NCI-H1436 (cell line): Measurements from ENCODE around the gene GKN1.

ENCODE experiments used
- DNase-seq: peaks from one replicate; lab custom pipeline; 2025; lab: John Stamatoyannopoulos, UW

The GKN1 gene

DNA sequence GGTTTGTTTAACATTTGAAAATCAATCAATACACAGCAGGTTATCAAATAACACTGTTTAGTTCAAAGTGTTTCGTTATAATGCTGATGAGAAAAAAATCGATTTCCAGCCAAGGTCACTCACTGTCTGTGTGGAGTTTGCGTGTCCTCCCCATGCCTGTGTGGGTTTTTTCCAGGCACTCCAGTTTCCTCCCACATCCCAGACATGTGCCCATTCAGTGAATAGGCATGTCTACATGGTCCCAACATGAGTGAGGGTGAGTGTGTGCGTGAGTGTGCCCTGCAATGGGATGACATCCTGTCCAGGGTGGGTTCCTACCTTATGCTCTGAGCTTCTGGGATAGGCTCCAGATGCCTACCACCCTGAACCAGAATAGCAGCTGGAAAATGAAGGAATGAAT lies 13.1 kb upstream of the GKN1 start:
- DNase-seq = no peak

DNA sequence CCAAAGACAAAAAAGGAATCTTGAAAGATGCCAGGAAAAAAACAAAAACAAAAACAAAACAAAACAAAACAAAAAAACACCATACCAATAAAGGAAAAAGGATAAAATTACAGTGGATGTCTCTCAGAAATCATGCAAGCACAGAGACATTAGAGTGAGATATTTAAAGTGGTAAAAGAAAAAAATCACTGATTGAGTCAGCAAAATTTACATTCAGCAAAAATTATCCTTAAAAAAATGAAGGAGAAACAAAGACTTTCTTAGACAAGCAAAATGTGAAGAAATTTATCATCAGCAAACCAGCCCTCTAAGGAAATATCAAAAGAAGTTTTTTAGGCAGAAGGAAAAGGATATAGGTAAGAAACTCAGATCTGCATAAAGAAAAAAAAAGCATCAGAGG lies 10.2 kb upstream of the GKN1 start:
- no peak for DNase-seq

DNA sequence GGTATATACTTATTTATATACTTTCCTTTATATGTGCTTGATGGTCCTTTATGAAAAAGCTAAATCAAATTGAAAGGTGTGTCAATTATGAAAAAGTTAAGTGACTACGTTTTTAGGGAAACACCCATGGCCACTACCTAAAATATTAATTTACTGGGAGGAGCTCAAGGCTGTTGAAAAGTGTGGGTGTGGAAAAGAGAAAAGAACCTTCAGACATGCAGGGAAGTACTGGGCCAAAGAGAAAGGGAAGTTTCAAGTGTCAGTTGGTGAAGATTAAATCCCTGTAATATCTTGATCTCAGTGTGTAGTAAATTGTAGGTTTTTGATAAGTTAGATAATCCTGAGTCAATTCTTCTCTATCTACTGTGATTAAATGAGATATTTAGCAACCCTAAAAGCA lies 6.2 kb upstream of the GKN1 start:
- no peak for DNase-seq

DNA sequence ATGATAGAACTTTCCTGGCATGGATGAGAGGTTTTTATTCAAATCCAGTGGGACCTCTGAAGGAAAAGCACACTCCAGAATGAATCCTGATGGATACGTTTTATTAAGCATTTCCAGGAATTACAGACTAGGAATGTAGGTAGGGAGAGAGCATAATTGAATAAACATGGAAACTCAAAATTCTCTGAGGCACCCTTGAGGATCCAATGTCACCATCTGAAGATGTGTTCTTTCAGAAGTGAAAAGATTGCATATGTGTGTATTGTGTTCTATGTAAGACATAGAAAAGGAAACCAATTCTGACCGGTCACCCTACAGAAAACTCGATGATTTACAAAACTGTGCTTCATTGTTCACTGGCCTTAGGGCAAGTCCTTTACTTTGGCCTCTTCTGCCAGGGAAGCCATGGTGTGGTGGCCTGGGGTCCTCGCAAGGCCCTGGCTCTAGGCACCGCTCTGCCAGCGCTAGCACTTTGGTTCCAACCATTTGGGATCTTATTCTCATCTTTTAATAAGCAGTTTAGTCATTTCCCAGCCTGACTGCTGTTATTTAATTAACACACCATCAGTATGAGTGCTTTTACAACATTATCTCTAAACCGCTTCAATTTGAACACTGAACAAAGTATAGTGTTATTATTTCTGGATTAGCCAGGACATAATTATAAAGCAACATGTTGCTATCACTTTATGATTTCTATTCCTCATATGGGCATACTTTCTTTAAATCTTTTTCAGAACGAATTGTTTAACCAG lies 4.5 kb upstream of the GKN1 start:
- no peak for DNase-seq

DNA sequence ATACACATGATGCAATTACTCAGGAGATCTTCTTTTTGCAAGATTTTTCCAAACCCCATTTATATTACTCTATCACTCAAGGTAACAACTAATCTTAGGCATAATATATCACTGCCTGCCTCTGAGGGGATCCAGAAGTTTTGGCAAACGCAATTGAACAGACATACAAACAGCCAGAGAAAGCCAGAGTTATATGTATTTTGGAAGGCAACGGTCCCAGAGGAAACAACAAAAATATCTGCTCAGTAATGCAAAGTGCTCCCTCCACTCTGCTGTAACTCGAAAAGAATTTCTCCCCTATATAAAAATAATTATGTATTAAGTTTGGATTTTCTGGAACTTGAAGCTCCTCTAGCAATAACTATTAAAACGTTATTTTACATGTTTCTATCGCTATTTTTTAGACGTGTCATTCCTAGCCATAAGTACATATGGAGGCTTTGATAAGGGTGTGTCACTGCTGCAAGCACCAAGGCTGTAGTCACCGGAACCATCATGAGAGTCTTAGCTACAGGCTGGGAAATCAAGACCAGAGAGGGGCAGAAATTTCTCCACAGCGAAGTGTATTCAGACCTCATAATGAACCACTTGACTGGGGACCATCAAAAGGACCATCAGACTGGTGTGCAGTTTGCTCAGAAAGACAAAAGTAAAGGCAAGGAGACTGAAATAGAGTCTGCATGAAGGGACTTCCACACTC lies 3.7 kb upstream of the GKN1 start:
- no peak for DNase-seq

DNA sequence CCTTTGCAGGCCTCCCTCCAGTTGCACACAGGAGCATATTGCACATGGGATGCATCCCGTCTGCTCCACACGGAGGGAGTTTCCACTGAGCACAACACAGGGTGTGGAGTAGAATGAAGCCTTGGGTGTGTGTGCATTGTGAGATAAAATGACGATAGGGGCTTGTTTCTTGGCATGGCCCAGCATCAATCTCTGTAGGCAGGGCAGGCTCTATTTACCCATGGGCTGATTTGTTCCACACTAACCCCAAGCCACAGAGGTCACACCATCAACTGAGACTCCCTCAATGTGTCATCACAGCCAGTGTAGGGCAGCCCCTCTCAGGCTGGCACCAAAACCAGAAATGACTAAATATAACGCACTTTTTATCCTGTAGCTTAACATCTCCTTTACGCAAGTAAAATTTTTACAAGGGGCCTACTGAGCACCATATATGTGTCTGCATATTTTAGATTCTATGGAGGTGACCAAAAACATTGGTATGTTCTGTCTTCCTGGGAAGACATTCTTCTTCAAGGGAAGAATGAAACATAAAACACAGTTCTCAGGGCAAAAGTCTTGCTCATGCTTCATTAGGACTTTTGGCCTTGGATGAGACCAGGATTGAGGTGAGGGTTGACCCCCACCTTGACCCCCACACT lies 2.7 kb upstream of the GKN1 start:
- DNase-seq = no peak

DNA sequence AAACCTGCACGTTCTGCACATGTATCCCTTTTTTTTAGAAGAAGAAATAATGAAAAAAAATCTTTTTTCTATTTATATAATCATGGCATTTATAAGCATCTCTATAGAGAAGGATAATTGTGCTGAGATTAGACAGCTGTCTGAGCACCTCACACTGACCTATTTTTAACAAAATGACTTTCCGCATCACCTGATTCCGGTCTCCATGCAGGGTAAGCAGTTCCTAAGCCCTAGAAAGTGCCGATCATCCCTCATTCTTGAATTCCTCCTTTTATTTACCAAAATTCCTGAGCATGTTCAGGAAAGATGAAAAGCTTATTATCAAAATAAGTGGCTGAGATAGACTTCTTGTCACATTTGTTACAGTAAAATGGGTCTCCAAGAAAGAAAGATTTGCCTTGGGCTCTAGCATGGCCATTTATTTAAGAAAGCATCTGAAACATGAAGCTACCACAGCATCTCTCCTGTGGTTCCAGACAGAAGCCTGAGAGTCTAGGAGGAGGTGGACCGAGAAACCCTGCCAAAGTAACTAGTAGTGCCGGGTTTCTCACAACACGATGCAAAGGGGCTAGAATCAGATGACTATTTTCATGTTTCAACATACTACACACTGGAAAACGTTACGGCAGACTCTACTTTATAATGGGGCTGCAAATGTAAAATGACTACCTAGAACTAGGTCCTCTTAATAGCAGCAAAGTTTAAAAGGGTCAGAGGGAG lies 670 bp downstream of the GKN1 start:
- no peak for DNase-seq

DNA sequence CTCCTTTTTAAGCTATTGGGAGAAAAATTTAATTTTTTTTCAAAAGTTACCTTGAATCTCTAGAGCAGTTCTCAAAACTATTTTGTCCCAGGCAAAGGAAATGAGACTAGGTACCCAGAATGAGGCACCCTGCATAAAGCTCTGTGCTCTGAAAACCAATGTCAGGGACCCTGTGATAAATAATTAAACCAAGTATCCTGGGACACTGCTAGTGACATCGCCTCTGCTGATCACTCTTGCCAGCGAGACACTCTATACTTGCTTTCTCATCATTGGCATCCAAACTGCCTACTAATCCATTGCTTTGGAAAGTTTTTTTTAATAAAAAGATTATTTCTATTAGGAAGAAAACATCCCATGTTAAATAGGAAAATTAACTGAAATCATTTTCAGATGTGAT lies 1.4 kb downstream of the GKN1 start:
- DNase-seq = no peak

DNA sequence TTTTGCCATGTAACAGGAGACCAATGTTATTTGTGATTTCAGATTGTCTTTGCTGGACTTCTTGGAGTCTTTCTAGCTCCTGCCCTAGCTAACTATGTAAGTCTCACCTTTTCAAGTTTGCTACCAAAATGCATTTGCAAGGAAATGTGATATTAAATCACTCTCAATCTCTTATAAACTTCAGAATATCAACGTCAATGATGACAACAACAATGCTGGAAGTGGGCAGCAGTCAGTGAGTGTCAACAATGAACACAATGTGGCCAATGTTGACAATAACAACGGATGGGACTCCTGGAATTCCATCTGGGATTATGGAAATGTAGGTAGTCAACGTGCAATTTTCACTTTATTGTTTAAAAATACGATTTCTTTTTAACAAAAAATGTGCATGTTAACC lies 3.0 kb downstream of the GKN1 start:
- no peak for DNase-seq

DNA sequence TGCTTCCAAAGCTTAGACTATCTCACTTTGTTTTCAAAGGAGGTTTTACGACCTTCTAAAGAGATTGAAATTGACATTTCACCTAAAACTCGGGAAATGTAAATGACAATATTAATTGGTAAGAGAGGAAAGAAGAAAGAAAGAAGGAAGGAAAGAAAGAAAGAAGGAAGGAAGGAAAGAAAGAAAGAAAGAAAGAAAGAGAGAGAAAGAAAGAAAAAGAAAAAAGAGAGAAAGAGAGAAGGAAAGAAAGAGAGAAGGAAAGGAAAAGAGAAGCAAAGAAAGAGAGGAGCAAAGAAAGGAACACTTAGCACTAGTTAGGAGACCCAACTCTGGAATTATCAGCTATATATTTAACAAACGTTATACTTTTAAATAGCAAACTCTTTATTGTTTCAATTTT lies 3.7 kb downstream of the GKN1 start:
- DNase-seq = no peak

DNA sequence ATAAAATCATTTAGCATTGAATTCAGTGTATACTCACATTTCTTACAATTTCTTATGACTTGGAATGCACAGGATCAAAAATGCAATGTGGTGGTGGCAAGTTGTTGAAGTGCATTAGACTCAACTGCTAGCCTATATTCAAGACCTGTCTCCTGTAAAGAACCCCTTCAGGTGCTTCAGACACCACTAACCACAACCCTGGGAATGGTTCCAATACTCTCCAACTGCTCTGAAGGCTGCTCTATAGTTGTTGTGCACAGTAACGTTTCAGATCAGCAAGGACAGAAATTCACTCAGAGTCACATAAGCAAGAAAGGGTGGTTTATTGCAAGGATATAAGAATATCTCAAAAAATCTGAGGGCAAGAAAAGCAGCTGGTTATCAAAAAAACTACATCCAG lies 6.5 kb downstream of the GKN1 start:
- no peak for DNase-seq

DNA sequence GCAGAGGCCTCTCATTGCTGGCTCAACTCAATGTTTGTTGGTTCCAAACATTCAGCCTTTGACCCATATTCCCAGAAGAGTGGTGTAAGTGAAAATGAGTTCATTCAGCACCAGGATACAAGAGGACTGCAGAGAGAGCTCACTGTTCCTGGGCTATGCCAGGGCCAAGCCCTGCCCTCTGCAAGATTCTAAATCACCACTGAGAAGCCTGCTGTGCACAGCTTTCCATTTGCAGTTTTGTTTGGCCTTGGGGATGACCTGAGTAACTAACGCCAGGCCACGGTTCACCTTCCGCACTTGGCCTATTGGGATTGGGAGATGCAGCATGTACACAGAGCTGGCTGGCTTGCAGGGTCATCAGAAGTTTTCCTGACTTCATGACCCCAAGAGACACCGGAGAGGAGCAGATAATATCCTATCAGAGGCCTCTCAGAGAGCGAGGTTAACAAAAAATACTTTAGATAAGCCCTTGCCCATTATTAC lies 12.6 kb downstream of the GKN1 start:
- no peak for DNase-seq

DNA sequence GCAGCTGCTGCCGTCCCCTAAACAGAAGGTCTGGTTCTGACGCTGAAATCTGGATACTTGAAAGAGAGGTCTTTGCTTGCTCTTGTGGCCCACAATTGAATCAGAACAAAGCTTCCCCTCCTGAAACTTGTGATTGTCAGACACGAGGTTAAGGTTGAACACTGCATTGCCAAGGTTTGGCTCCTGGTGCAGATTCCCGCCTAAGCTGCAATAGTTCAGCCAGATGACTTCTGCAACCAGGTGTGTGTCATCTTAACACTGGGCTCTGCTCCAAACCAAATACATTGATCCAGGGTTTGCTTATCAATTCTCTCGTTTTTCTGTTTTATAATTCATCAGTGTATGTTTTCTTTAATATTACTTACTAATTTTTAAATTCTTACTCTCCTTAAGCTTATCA lies 14.6 kb downstream of the GKN1 start:
- no peak for DNase-seq

DNA sequence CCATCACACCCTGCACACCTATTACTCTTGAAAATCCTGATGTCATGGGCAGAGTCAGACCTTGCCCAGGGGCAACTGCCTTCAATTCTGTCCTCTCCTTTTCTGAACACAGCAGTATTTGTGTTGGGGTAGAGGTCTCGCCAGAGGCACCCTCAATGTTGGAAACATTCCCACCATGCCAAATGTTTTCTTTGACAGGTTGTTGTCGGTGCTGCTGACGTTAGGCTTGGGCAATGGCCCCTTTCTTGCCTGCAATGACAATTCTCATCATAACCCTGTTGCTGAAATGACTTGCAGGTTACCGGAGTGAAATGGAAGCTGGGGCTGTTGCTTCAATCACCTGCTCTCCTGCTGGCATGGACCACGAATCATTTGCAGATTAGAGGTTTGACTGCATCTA lies 17.9 kb downstream of the GKN1 start:
- no peak for DNase-seq

DNA sequence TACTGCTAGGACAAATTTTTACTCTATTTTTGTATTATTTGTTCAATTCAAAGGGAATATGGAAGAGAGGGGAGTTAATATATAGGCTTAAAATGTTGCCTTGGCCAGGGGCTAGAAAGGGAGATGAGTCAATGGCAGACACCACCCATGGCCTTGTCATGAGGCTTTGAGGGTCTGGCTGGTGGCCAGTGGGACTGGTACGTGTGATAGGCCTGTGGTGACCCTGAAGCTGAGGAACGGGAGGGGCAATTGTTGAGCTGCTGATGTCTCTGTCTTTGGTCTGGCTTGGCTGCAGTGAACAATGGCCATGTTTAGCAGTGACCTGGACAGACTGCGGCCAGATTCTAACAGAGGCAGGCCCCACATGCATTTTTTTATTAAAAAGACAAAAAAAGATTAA lies 18.5 kb downstream of the GKN1 start:
- no peak for DNase-seq

DNA sequence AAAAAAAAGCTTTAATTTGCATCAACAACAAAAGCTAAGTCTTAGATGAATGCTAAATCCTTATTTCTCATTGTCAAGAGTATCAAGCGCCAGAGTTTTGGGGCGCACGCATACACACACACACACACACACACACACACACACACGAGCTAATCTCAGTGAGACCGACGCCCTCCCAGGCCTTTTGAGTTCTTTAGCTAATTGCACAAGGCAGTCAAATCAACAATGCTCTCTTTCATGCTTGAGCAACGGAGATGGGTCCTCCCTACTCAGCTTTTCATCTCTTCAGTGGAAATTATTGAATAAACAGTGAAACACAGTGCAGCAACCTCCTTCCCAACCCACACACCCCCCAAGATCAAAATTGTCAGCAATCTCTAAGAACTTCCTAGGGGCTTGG lies 19.2 kb downstream of the GKN1 start:
- DNase-seq = peak; percentile 6

DNA sequence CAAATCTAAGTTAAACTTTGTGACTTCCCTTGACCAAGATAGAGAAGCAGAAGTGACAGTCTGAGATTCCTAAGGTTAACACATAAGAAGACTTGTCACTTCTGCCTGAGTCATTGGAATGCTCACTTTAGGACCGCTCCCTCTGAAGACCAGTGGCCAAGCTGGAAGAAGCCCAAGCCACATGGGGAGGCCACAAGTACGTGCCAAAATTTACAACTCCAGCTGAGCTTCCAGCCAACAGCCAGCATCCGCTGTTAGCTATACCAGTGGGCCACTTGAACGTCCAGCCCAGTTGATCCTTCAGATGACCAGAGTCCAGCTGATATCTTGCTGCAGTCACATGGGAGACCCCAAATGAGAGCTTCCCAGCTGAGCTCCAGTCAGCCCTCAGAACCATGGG lies 20.4 kb downstream of the GKN1 start:
- no peak for DNase-seq

DNA sequence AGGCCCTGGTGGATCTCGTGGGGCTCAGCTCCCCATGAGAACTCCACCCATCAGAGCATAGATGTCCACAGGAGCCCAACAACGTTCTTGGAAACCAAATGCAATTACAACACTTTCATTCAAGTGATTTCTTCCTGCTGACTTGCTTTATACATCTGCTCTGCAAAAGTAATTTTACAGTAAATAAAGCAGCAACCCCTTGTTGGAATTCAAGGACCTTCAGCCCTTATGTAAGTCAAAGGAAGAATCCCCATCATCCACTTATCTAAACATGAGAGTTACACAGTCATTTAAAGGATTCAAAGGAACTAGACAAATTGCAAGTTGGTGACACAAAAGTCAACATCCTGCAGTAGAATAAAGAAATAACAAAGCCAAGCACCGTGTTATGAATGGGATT lies 21.5 kb downstream of the GKN1 start:
- no peak for DNase-seq

DNA sequence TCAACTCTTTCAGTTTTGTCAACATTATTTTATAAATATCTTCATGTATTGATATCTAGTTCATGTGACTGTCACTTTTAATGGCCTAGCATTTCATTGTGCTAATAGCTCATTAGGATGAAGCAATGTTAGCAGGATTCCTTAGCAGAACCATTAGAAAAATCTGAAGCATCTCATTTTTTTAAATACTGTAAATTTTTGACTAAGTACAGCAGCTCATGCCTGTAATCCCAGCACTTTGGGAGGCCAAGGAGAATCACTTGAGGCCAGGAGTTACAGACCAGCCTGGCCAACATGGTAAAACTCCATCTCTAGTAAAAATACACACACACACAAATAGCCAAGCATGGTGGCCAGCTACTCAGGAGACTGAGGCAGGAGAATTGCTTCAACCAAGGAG lies 23.0 kb downstream of the GKN1 start:
- DNase-seq = no peak

DNA sequence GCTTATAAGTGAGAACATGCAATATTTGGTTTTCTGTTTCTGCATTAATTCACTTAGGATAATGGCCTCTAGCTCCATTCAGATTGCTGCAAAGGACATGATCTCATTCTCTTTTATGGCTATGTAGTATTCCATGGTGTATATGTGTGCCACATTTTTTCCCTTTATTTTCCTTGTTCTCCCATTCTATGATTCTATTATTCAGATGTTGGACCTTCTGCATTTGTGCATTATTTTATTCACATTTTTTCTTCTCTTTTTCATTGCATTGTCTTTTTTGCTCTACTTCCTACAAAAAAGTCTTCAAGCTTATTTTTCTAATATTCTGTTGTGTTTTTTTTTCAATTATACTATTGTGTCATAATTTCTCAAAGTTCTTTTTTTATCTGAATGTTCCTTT lies 27.4 kb downstream of the GKN1 start:
- no peak for DNase-seq

DNA sequence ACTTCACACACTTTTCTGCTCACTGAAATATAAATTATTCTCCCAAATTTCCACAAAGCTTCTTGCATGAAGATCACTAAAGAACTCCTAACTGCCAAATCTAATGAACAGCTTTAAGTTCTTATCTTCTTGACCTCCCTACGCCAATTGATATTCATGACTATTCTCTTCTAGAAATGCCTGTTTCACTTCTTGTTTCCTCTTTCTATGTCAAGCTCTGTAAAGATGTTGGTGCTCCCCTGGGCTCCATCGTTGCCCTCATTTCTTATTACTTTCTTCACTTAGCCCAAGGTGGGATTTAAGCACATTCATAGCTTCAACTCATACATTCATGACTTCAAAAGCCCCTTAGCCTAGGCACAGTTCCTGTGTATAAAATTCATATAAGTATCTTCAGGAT lies 29.3 kb downstream of the GKN1 start:
- no peak for DNase-seq

DNA sequence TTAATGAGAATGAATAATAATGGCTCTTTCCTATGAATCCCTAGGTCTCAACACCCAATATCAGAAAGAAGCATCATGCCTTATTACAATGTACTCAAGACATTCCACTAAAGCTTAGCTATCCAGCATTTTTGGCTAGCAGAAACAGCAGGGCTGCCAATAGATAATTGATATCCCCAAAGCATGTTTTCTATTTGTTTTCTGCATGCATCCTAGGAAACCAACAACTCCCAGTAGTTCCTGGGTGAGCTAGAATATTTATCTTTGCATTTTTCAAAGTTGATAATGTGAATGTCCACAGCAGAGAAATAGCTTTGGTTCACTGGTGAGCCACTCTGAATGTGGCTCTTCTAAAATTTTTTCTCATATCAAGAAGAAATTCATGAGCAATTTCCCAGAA lies 32.7 kb downstream of the GKN1 start:
- no peak for DNase-seq

DNA sequence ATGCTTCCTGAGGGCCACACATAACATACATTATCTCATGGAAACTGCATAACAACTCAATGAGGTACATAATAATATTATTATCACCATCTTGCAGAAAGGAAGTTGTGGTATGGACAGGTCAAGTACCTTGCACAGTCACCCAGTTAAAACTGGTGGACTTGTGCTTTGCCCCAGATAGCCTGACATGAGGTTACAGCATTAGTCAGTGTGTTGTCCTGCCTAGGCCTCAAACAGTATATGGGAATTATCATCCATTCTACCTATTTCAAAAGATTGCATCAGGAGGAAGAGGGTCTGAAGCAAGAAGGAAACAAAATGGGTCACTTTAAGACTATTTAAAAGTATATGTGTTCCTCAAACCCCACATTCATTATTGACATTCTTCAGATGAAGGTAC lies 33.2 kb downstream of the GKN1 start:
- DNase-seq = no peak
